GM21737 (cell line): ENCODE measurements around the gene AKAP12.
"Not testable (repeated sequence)": the region's sequence is repeated elsewhere in the genome, so short reads cannot be mapped to it uniquely, and the experiment has no call there.

Experiments
- ATAC-seq: cut with Tn5 transposase; IDR thresholded peaks from one replicate; pipeline ENCODE4 v1.9.1; 2021; ENCODE audit warnings: mild to moderate bottlenecking, moderate library complexity; ENCODE audit not compliant: unreplicated experiment

Gene AKAP12

GRCh38 chr6:151307501-151307900 is 67.7 kb downstream of the AKAP12 start:
- no peak for ATAC-seq

- ATAC-seq = no peak
Measured at GRCh38 chr6:151309619-151310018, 69.9 kb downstream of the AKAP12 start.

DNA sequence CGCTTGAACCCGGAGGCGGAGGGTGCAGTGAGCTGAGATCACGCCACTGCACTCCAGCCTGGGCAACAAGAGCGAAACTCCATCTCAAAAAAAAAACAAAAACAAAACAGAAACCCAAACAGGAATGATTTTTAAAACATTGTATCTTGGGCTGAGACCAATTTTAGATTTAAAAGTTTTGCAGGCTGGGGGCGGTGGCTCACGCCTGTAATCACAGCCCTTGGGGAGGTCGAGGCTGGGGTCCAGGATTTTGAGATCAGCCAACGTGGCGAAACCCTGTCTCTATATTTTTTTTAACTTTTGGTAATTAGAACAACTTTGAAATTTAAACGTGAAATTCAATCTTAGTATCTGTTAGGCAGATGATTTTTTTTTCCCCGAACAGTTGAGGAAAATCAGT is 70.5 kb downstream of the AKAP12 start:
- no peak for ATAC-seq

DNA sequence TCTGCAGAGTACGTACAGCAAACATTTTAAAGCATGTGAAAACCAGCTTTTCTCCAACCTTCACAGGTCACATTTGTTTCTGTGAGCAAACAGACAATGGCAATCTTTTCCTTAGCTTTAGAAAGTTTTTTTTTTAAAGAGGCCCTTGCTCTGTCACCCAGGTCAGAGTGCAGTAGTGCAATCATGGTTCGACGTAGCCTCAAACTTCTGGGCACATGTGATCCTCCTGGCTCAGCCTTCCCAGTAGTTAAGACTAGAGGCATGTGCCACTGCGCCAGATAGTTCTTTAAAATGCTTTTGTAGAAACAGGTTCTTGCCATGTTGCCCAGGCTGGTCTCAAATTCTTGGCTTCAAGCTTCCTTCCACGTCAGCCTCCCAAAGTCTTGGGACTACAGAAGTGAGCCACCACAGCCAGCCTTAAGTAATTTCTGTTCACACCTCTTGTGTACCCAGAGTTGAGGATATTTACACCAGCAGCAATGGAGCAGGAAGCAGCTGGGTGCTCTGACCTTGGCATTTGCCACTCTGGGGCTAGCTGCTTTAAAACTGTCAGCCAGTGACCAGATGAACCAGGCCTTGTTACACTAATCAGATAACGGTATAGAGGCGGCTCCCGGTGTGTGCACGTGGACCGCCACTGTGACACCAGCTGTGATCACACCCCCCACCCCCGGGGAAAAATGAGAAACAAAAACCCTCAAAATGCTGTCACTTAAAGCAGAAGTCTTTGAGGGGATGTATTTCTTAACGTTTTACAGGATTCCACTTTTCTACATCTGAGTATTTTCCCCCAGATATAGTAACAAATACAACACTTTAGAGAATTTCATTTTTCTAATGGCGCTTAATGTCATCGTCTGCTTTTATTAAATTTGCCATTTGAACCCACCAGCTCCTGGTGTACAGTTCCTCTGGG is 71.3 kb downstream of the AKAP12 start:
- no peak for ATAC-seq

DNA sequence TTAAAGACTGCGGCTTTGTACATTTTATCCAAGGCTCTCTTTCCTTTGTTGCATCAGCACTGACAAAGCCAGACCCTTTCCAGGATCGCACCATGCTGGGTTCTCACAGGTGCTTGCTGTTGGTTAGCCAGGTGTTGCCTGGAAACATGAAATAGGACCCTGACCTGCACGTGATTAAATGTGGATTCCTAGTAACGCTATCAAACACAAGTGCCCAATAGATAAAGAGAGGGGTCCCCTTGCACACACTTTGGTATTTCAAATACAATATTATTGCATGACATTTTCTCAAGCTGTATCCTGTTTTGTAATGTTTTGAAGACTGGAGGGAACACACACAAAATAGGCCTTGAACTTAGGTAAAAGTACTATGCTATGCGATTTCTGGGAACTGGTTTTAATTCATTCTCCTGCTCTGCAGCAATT is 73.3 kb downstream of the AKAP12 start:
- ATAC-seq = no peak

DNA sequence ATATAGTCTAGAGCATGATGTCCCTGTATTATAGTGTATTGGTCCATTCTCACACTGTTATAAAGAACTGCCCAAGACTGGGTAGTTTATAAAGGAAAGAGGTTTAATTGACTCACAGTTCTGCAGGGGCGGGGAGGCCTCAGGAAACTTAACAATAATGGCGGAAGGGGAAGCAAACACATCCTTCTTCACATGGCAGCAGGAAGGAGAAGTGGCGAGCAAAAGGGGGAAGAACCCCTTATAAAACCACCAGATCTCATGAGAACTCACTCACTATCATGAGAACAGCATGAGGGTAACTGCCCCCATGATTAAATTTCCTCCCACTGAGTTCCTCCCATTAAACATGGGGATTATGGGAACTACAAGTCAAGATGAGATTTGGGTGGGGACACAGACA is 75.9 kb downstream of the AKAP12 start:
- ATAC-seq = not testable (repeated sequence)

DNA sequence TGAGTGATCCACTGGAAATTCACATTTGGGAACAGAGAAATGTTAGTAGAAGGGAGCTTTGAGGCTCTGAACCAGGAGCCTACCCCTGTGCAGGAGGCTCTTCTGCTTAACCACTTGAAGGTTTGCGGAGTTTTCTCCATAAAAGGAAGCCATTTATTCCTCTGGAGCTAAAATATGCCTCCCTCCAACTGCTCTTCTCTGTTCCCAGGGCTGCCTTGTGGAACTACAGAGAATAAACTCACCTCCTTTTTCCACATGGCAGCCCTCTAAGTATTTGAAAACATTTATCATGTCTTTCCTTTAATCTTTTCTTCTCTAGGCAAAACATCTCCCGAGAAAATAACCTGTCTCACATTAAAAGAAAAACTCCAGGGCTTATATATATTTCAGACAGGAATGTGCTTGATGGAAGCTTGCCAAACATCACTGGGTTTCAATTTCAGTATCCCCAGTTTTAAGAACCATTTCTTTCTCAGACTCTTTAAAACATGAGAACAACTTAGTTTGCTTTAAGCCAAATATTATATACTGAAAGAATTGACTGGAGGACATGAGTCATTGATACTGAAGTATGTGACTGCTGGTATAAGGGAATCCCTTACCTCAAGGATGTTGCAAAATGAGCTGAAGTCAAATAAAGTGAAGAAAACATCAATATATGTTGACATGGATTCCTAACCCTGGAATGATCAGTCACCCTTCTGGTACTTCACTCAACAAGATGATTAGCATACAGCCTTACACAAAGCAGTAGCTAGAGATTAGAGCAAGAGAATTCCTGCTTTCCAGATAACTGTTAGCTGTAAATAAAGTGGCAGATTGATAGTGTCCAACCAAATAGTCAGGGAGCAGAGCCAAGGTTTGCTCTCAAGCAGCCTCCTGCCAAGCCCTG is 77.6 kb downstream of the AKAP12 start:
- no peak for ATAC-seq

- ATAC-seq = no peak
Measured at GRCh38 chr6:151317995-151318365, 78.2 kb downstream of the AKAP12 start.

DNA sequence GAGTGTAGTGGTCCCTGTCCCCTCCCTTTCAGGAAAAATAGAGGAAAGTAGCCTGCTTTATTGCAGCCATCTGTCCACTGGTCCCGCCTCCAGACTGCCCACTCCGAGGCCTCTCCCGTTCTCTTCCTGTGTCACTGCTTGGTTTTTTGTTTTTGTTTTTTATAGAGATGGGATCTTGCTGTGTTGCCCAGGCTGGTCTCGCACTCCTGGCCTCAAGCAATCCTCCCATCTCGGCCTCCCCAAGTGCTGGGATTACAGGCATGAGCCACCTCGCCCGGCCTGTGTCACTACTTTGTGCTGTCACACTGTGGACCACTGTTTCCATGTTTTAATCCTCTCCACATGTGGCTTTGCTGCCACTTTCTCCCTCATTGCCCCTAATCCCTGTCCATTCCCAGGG is 80.4 kb downstream of the AKAP12 start:
- ATAC-seq = no peak

GRCh38 chr6:151321438-151321837 is 81.7 kb downstream of the AKAP12 start:
- ATAC-seq = no peak

DNA sequence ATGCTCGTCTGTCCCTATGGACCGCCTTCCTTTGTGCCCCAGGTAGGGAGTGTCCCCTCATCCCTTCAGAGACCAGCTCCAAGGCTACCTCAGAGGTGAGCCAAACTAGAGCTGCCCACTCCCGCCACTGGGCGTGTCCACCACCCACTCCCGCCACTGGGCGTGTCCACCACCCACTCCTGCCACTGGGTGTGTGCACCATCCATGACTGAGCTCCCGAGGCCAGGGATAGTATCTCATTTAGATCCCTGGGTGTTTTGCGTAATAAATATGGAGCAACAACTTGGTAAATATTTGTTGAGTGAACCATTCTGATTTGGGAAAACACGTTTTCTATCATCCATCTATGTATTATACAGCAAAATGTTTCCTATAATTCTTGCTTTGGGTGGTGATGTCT is 82.8 kb downstream of the AKAP12 start:
- no peak for ATAC-seq

DNA sequence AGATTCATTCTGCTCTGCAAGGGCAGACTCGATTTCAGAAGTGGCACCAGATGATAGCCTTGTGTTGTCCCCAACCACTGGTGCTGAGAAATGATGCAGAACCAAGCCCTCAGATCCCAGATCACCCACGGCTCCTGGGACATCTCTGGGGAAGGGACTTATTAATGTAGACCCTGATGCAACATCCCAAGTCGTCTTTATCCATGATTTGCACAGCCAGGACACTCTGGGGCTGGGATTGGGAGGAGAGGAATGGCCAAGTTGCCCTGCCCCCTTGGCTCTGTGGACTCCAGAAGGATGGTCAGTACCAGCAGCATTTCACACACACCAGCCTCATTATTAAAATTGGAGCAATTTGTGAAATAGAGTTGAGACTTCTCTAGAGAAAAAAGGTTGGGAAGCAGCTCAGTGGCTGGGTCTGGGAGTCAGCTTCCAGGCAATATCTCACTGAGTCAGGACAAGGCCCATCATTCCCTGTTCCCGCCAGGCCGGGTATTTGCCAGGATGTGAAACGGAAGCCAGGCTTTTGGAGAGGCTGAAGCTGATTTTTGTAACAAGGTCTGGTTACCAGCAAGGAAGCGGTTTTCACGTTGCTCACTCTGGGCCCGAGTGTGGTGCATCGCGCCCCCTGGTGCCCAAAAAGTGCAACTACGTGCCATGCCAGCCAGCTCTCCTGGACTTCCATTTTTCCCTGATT is 84.2 kb downstream of the AKAP12 start:
- no peak for ATAC-seq

GRCh38 chr6:151324488-151324825 is 84.7 kb downstream of the AKAP12 start:
- no peak for ATAC-seq

DNA sequence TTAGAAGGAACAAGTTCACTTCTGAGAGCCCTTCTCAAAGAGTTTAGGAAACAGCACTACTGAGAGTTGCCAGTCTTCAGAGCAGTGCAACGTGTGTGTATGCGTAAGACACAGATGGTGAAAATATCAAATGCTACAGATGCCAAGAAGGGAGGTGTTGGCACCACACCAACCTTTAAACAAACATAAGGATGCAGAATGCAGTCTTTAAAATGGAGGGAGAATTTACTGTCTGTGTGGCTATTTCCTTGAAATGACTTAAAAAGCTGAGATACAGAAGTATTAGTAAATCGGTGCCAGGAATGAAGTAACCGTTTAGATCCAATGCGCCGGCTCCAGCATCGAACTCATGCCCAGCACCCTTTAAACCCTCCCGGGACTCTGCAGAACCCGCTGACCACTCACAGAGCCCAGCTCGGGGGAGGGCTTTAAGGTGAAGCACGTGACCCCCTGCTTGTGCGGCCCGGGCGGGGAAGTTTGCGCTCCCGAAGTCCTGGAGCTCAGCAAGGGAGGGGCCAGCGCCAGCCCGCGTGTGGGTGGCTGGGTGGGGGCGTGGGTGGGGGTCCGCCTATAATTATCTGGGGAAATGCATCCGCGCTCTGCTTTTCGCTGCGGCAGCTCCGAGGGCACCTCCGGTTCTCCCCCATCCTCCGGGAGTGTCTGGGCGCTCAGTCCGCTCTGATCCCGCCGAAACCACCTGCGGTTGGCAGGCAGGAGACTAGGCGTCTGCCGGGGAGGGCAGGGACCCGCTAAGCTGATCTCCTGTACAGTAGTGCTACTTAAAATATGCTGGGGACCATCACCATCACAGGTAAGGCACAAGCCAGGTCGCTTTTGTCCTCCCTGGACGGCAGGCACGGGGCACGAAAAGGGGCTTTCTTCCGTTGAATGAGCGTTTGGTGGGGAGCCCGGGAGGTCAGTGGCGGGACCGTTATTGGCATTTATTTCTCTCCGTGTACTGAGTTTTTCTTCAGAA is 85.6 kb downstream of the AKAP12 start:
- no peak for ATAC-seq

- no peak for ATAC-seq
Measured at GRCh38 chr6:151326116-151326825, 86.5 kb downstream of the AKAP12 start.

DNA sequence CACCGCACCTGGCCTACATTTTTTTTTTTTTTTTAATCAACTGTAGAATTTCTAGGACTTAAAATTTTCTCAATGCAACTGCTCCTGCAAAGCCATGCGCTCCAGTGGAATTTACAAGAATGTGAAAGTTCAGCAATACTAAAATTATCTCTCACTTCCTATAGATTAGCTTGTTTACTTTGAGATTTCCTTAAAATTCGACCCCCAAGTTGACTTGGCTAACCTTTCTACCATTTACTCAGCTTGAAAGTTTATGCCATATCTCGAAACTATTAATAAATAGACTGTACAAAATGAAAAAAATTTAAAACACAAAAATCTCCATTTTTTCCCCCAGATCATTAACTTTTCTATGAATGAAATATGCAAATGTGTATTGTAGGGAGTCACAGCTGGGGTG is 87.3 kb downstream of the AKAP12 start:
- ATAC-seq = no peak

- ATAC-seq = no peak
Measured at GRCh38 chr6:151330130-151330696, 90.4 kb downstream of the AKAP12 start.

GRCh38 chr6:151335930-151336329 is 96.2 kb downstream of the AKAP12 start:
- no peak for ATAC-seq

- no peak for ATAC-seq
Measured at GRCh38 chr6:151338651-151339200, 99.0 kb downstream of the AKAP12 start.
